HG02759 (cell line): ENCODE measurements around the gene CACNA1C.

Experiments
- ATAC-seq: cut with Tn5 transposase; IDR thresholded peaks from one replicate; pipeline ENCODE4 v1.9.1; 2021; ENCODE audit warnings: mild to moderate bottlenecking, moderate library complexity; ENCODE audit not compliant: unreplicated experiment

Gene CACNA1C

GRCh38 chr12:2460051-2460670 lies 407.4 kb downstream of the CACNA1C start:
- no peak for ATAC-seq

- no peak for ATAC-seq
These were observed 408.3 kb downstream of the CACNA1C start for GRCh38 chr12:2461046-2461445.

- ATAC-seq: no peak
These were observed 408.9 kb downstream of the CACNA1C start for GRCh38 chr12:2461645-2462044.

GRCh38 chr12:2462087-2462486 lies 409.3 kb downstream of the CACNA1C start:
- no peak for ATAC-seq

- ATAC-seq: no peak
These were observed 410.9 kb downstream of the CACNA1C start for GRCh38 chr12:2463719-2464118.

GRCh38 chr12:2465681-2466080 lies 412.9 kb downstream of the CACNA1C start:
- ATAC-seq: no peak

- no peak for ATAC-seq
These were observed 413.4 kb downstream of the CACNA1C start for GRCh38 chr12:2466211-2466610.

- no peak for ATAC-seq
These were observed 414.8 kb downstream of the CACNA1C start for GRCh38 chr12:2467447-2468195.

- ATAC-seq: no peak
These were observed 423.2 kb downstream of the CACNA1C start for GRCh38 chr12:2475984-2476383.

- ATAC-seq: no peak
These were observed 424.4 kb downstream of the CACNA1C start for GRCh38 chr12:2477009-2477766.

GRCh38 chr12:2479851-2480535 lies 427.2 kb downstream of the CACNA1C start:
- ATAC-seq: no peak

GRCh38 chr12:2481346-2481745 lies 428.6 kb downstream of the CACNA1C start:
- no peak for ATAC-seq

- no peak for ATAC-seq
These were observed 429.2 kb downstream of the CACNA1C start for GRCh38 chr12:2481951-2482350.

GRCh38 chr12:2482938-2483660 lies 430.3 kb downstream of the CACNA1C start:
- ATAC-seq: no peak

GRCh38 chr12:2483713-2484112 lies 430.9 kb downstream of the CACNA1C start:
- ATAC-seq: no peak

GRCh38 chr12:2484141-2484776 lies 431.5 kb downstream of the CACNA1C start:
- ATAC-seq: no peak

GRCh38 chr12:2485681-2486080 lies 432.9 kb downstream of the CACNA1C start:
- ATAC-seq: no peak

- no peak for ATAC-seq
These were observed 434.0 kb downstream of the CACNA1C start for GRCh38 chr12:2486796-2487195.

- ATAC-seq: no peak
These were observed 434.5 kb downstream of the CACNA1C start for GRCh38 chr12:2487278-2487677.

- ATAC-seq: no peak
These were observed 435.3 kb downstream of the CACNA1C start for GRCh38 chr12:2488131-2488530.
